Mesenchymal stem cell (in vitro differentiated cells and primary cell): ENCODE results near the gene SP8. TPM values are rescaled to one million over a fixed set of nuclear protein-coding genes. Genes with fewer than 3 reads are reported as not detected.
A peak's percentile ranks its signal among the peaks of the same experiment; 100 is the strongest.
"Not testable (repeated sequence)": the region's sequence is repeated elsewhere in the genome, so short reads cannot be mapped to it uniquely, and the experiment has no call there.

Source experiments
- DNase-seq: peaks from one replicate; pipeline ENCODE4 v3.0.0-alpha.2; 2013
- H2AFZ ChIP-seq: one replicate; pipeline ENCODE4 v1.6.1; 2013; ENCODE audit warnings: low read depth, mild to moderate bottlenecking, control low read depth, inconsistent platforms, low read length, moderate library complexity
- H2AK5ac ChIP-seq: 2 replicates; pipeline ENCODE4 v1.6.1; 2013; ENCODE audit warnings: low read length, moderate library complexity, mild to moderate bottlenecking, inconsistent platforms; ENCODE audit not compliant: severe bottlenecking
- H2BK120ac ChIP-seq: one replicate; pipeline ENCODE4 v1.6.1; 2013; ENCODE audit warnings: low read depth, mild to moderate bottlenecking, inconsistent platforms, low read length, moderate library complexity
- H2BK12ac ChIP-seq, 2 experiments: one replicate each; pipeline ENCODE4 v1.6.1; 2013; ENCODE audit warnings: inconsistent platforms in 2 of 2, low read length in 2 of 2, mild to moderate bottlenecking in 2 of 2, moderate library complexity in 2 of 2, control low read depth in 1 of 2
- H2BK15ac ChIP-seq: one replicate; pipeline ENCODE4 v1.6.1; 2013; ENCODE audit warnings: mild to moderate bottlenecking, low read depth, inconsistent platforms; ENCODE audit not compliant: poor library complexity, severe bottlenecking
- H2BK5ac ChIP-seq: 2 replicates; pipeline ENCODE4 v1.6.1; 2013; ENCODE audit warnings: low read depth, mild to moderate bottlenecking, low read length, control low read depth, inconsistent platforms; ENCODE audit not compliant: poor library complexity, severe bottlenecking
- H3K14ac ChIP-seq, 2 experiments: one replicate each; pipeline ENCODE4 v1.6.1; 2013; ENCODE audit warnings: inconsistent platforms in 2 of 2, low read length in 2 of 2, control low read depth in 1 of 2, mild to moderate bottlenecking in 1 of 2, moderate library complexity in 1 of 2
- H3K18ac ChIP-seq, 2 experiments: one replicate each; pipeline ENCODE4 v1.6.1; 2013; ENCODE audit warnings: inconsistent platforms in 2 of 2, low read length in 2 of 2, control low read depth in 1 of 2, low read depth in 1 of 2, mild to moderate bottlenecking in 1 of 2
- H3K23ac ChIP-seq, 2 experiments: one replicate each; pipeline ENCODE4 v1.6.1; 2013; ENCODE audit warnings: inconsistent platforms in 2 of 2, low read length in 2 of 2, mild to moderate bottlenecking in 2 of 2, moderate library complexity in 2 of 2, control low read depth in 1 of 2
- H3K27ac ChIP-seq: 2 replicates; pipeline ENCODE4 v1.5.1; 2013; ENCODE audit warnings: mild to moderate bottlenecking, moderate library complexity, low read length, control low read depth, inconsistent platforms; ENCODE audit not compliant: poor library complexity, severe bottlenecking
- H3K27me3 ChIP-seq, 2 experiments: 2 replicates each; pipeline versions ENCODE4 v1.6.1 to v1.7.0; 2013; ENCODE audit warnings: low read length in 2 of 2, mild to moderate bottlenecking in 2 of 2, moderate library complexity in 2 of 2, control low read depth in 1 of 2, inconsistent platforms in 1 of 2; ENCODE audit not compliant: control insufficient read depth in 1 of 2, insufficient read depth in 1 of 2
- H3K36me3 ChIP-seq, 2 experiments: 2 replicates each; pipeline versions ENCODE4 v1.6.1 to v1.7.0; 2013; ENCODE audit warnings: low read length in 2 of 2, control low read depth in 1 of 2, inconsistent platforms in 1 of 2, low read depth in 1 of 2, mild to moderate bottlenecking in 1 of 2; ENCODE audit not compliant: insufficient read depth in 2 of 2, control insufficient read depth in 1 of 2
- H3K4ac ChIP-seq, 2 experiments: one replicate each; pipeline ENCODE4 v1.6.1; 2013; ENCODE audit warnings: inconsistent platforms in 2 of 2, low read length in 2 of 2, mild to moderate bottlenecking in 2 of 2, moderate library complexity in 2 of 2, control low read depth in 1 of 2, low read depth in 1 of 2
- H3K4me1 ChIP-seq: 2 replicates; pipeline ENCODE4 v1.6.1; 2013; ENCODE audit warnings: low read depth, low read length, control low read depth; ENCODE audit not compliant: control insufficient read depth, insufficient read depth
- H3K4me2 ChIP-seq: 2 replicates; pipeline ENCODE4 v1.6.1; 2013; ENCODE audit warnings: low read length, mild to moderate bottlenecking, inconsistent platforms; ENCODE audit not compliant: poor library complexity, severe bottlenecking
- H3K4me3 ChIP-seq, 2 experiments: 2 replicates each; pipeline versions ENCODE4 v1.5.1 to v1.7.0; 2013; ENCODE audit warnings: low read length in 2 of 2, mild to moderate bottlenecking in 2 of 2, control low read depth in 1 of 2, low read depth in 1 of 2; ENCODE audit not compliant: insufficient read depth in 1 of 2
- H3K79me1 ChIP-seq: replicated peaks from 2 replicates; pipeline ENCODE4 v1.6.1; 2013; ENCODE audit warnings: mild to moderate bottlenecking, control low read depth, low read length, inconsistent platforms; ENCODE audit not compliant: poor library complexity, severe bottlenecking
- H3K9ac ChIP-seq: 2 replicates; pipeline ENCODE4 v1.7.0; 2013; ENCODE audit warnings: mild to moderate bottlenecking, low read length, moderate library complexity
- H3K9me3 ChIP-seq: 2 replicates; pipeline ENCODE4 v1.7.0; 2013; ENCODE audit warnings: mild to moderate bottlenecking, low read length; ENCODE audit not compliant: control insufficient read depth
- H4K8ac ChIP-seq: one replicate; pipeline ENCODE4 v1.6.1; 2013; ENCODE audit warnings: inconsistent platforms, mild to moderate bottlenecking, low read length, moderate library complexity
- H4K91ac ChIP-seq: one replicate; pipeline ENCODE4 v1.6.1; 2013; ENCODE audit warnings: mild to moderate bottlenecking, low read length, inconsistent platforms
- WGBS: methylation state at CpG from one replicate; pipeline ENCODE4 v1.1.7; 2013; ENCODE audit warnings: mixed read lengths; 5-methylcytosine and 5-hydroxymethylcytosine counted together
- polyA plus RNA-seq, 2 experiments: library from polyadenylated mRNA; stranded (reverse); fragments of 200-250 nt; gene quantifications; one replicate each; pipeline ENCODE4 v1.2.3, GENCODE V29; 2013

SP8 gene
- polyA plus RNA-seq (2013, experiment 1 of 2) = not detected
- polyA plus RNA-seq (2013, experiment 2 of 2) = 0.01 TPM

GRCh38 chr7:20786779-20787659, at the start of gene SP8:
Gene SP8 (minus strand): TSS chr7:20786886. CDS start chr7:20786798, 88 bp downstream.
- Histone ChIP-seq H2BK120ac (no peak within 1 kb of the TSS), H3K18ac (peak within 1 kb of the TSS in 1 of 2 experiments; percentile 11), H3K23ac (no peak within 1 kb of the TSS), H2AFZ (no peak within 1 kb of the TSS), H4K8ac (no peak within 1 kb of the TSS), H3K4me3 (peak within 1 kb of the TSS; percentile 47 to 70), H3K4me1 (peaks cover 34% of the 10 kb centered on the region), H2BK15ac (no peak within 1 kb of the TSS), H4K91ac (no peak within 1 kb of the TSS), H3K9ac (no peak within 1 kb of the TSS), H2BK12ac (no peak within 1 kb of the TSS), H2AK5ac (no peak within 1 kb of the TSS), H2BK5ac (no peak within 1 kb of the TSS), H3K14ac (no peak within 1 kb of the TSS), H3K4ac (no peak within 1 kb of the TSS), H3K27me3 (peaks cover 89 to 95% of the 10 kb centered on the region in 2 experiments), H3K9me3 (peaks cover 3% of the 10 kb centered on the region), H3K4me2 (peak within 1 kb of the TSS; percentile 94), H3K36me3 (peaks cover 0 to 2% of the 10 kb centered on the region in 2 experiments), H3K79me1 (no peaks in the 10 kb centered on the region), H3K27ac (no peak within 1 kb of the TSS)
- peak; percentile 17 for DNase-seq
- WGBS = under 1% methylated on average over 45 of the region's 50 CpGs

GRCh38 chr7:20836424-20836823, 49.7 kb upstream of the SP8 start:
- not testable (repeated sequence) for H3K27ac ChIP-seq, H3K79me1 ChIP-seq, H2AK5ac ChIP-seq, H3K4me1 ChIP-seq, H4K8ac ChIP-seq, H3K14ac ChIP-seq, DNase-seq, H3K9me3 ChIP-seq, H3K27me3 ChIP-seq, H3K36me3 ChIP-seq, H2BK5ac ChIP-seq, H3K4ac ChIP-seq, H3K18ac ChIP-seq, H3K9ac ChIP-seq, H2BK15ac ChIP-seq, H4K91ac ChIP-seq, H2BK12ac ChIP-seq, H3K4me3 ChIP-seq, H2AFZ ChIP-seq, H2BK120ac ChIP-seq, H3K23ac ChIP-seq, H3K4me2 ChIP-seq
- WGBS = 100% methylated on average over 1 of the region's 2 CpGs

GRCh38 chr7:20835111-20835750, 48.5 kb upstream of the SP8 start:
- no peak overlapping the region for H3K27ac ChIP-seq
- H3K18ac ChIP-seq = no peak overlapping the region
- no peaks in the 10 kb centered on the region for H3K27me3 ChIP-seq

GRCh38 chr7:20834656-20835055, 48.0 kb upstream of the SP8 start:
- H2BK120ac ChIP-seq = no peak overlapping the region
- no peak overlapping the region for H2BK12ac ChIP-seq
- H3K18ac ChIP-seq = no peak overlapping the region
- H3K9me3 ChIP-seq = no peaks in the 10 kb centered on the region
- no peak overlapping the region for H4K91ac ChIP-seq
- H2BK5ac ChIP-seq = no peak overlapping the region
- H3K4me1 ChIP-seq = no peaks in the 10 kb centered on the region
- no peaks in the 10 kb centered on the region for H3K79me1 ChIP-seq
- H3K27ac ChIP-seq = no peak overlapping the region
- no peak overlapping the region for H2AFZ ChIP-seq
- no peak overlapping the region for H3K14ac ChIP-seq
- no peaks in the 10 kb centered on the region for H3K27me3 ChIP-seq
- H3K4me2 ChIP-seq = no peak overlapping the region
- no peak overlapping the region for H3K23ac ChIP-seq
- no peak overlapping the region for H2AK5ac ChIP-seq
- no peak overlapping the region for H2BK15ac ChIP-seq
- no peak overlapping the region for H4K8ac ChIP-seq
- H3K9ac ChIP-seq = no peak overlapping the region
- no peaks in the 10 kb centered on the region for H3K36me3 ChIP-seq
- no peak overlapping the region for H3K4ac ChIP-seq
- DNase-seq = no peak
- no peak overlapping the region for H3K4me3 ChIP-seq

More at GRCh38 chr7:20835111-20835750, 48.5 kb upstream of the SP8 start:
- no peak overlapping the region for H2BK12ac ChIP-seq
- H3K79me1 ChIP-seq = no peaks in the 10 kb centered on the region
- H3K4me1 ChIP-seq = no peaks in the 10 kb centered on the region
- H3K4me3 ChIP-seq = no peak overlapping the region
- no peak overlapping the region for H4K8ac ChIP-seq
- H3K9ac ChIP-seq = no peak overlapping the region
- no peak overlapping the region for H2BK15ac ChIP-seq
- WGBS = 50% methylated on average over 14 of the region's 15 CpGs
- DNase-seq = no peak
- H3K4ac ChIP-seq = no peak overlapping the region
- no peak overlapping the region for H2AFZ ChIP-seq
- no peaks in the 10 kb centered on the region for H3K9me3 ChIP-seq
- H2BK120ac ChIP-seq = no peak overlapping the region
- H3K14ac ChIP-seq = no peak overlapping the region
- H3K4me2 ChIP-seq = no peak overlapping the region
- no peak overlapping the region for H2AK5ac ChIP-seq
- H2BK5ac ChIP-seq = no peak overlapping the region
- no peaks in the 10 kb centered on the region for H3K36me3 ChIP-seq
- no peak overlapping the region for H3K23ac ChIP-seq
- no peak overlapping the region for H4K91ac ChIP-seq
